AG08395 (cell line): Measurements from ENCODE around the gene ABCC1.
"Not testable (repeated sequence)": the region's sequence is repeated elsewhere in the genome, so short reads cannot be mapped to it uniquely, and the experiment has no call there.

Experiments
- DNase-seq: peaks from one replicate; pipeline ENCODE4 v3.0.0; 2012; ENCODE audit warnings: mixed read lengths, low spot score

The ABCC1 gene

DNA sequence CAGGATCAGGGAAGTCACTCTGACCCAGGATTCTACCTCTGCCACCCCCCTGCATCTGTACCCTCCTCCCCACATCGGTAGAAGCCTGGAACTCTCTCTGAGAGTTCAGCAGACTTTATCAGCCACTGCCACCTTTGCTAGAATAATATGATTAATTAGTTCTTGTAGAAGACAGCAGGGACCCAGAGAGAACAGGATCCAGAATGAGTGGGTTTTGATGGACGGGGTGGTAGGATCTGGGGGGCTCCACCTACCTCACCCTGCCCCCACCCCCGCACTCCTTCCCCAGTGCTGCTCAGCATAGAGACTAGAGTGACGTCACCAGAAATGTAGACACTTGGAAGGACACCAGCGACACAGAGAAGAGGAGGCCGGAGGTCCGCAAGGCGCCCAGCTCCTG lies 240.4 kb downstream of the ABCC1 start:
- no peak for DNase-seq

DNA sequence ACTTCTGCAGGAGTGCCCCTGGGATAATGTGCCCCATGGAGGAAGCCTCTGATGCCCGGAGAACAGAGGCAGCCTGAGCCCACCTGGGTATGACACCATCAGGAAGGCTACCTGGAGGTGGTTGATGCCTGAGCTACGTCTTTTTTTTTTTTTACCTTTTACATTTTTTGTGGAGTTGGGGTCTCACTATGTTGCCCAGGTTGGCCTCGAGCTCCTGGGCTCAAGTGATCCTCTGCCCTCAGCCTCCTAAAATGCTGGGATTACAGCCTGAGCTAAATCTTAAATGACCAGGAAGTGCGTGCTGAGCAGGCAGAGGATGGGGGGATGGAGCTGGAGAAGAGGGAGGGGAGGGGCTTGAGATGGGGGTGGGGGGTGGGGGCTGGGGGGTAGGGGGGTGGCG lies 241.1 kb downstream of the ABCC1 start:
- no peak for DNase-seq

DNA sequence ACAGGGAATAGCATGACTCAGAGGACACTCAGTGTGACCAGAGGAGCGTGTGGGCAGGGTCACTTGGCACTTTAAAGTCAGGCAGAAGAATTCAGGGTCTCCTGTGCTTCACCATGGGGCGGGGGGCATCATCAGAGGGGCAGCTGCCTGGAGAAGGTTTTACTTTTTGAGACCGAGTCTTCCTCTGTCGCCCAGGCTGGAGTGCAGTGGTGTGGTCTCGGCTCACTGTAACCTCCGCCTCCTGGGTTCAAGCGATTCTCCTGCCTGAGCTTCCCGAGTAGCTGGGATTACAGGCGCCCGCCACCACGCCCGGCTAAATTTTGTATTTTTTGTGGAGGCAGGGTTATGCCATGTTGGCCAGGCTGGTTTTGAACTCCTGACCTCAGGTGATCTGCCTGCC lies 241.6 kb downstream of the ABCC1 start:
- DNase-seq = not testable (repeated sequence)

DNA sequence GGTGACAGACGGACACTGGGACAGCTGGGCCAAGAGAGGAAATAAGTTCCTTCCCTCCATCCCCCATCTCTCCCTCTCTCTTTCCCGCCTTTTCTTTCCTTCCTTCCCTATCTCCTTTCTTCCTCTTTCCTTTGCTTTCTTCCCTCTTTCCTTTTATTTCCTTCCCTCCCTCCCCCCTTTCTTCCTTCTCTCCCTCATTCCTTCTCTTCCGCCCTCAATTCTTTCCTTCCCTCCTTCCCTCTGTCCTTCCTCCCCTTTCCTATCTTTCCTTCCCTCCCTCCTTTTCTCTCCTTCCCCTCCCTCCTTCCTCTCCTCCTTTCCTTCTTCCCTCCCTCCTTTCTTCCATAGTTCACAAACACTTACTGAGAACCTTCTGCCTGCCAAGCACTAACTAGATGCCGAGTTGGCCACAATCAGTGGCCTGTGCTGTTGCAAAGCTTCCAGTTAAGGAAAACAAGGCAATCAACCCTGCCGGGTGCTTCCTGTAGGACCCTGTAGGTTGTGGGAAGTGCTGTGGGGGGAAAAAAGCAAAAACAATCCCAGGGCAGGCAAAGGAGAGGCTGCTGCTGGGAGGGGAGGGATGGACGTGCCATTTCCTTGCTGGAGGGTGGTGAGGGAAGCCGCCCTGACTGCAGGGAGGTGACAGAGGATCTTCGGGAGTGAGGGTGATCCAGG lies 242.2 kb downstream of the ABCC1 start:
- DNase-seq = no peak
